K562 (cell line): ENCODE measurements around the gene TMEM117. TPM values are rescaled to one million over a fixed set of nuclear protein-coding genes. Genes with fewer than 3 reads are reported as not detected.
"Not testable (repeated sequence)": the region's sequence is repeated elsewhere in the genome, so short reads cannot be mapped to it uniquely, and the experiment has no call there.

Source experiments
- ATAC-seq: fragments of 200-7000 bp; cut with Tn5 transposase; 3 replicates; pipeline ENCODE4 v1.9.1; 2020; ENCODE audit warnings: moderate library complexity
- BruUV-seq: library from RNA; stranded (reverse); fragments of 400-500 nt; replicated peaks from 2 replicates; lab custom pipeline; 2021; lab: Mats Ljungman, UMichigan
- CTCF ChIA-PET: fragments of 300-600 bp; formaldehyde crosslinking; extraction: SDS; loops from one replicate; lab custom pipeline; 2021; ENCODE audit warnings: low intra/inter-chr PET ratio; lab: Yijun Ruan, JAX
- POLR2A ChIA-PET: fragments of 300-600, 350-650 bp; sonication (Branson Sonifier 250); formaldehyde crosslinking; extraction: SDS; loops from one replicate; lab custom pipeline; 2021; ENCODE audit warnings: antibody characterized with exemption, inconsistent platforms; lab: Yijun Ruan, JAX
- DNase-seq, 4 experiments: peaks; one replicate each; pipeline versions ENCODE4 v3.0.0 to v3.0.0-alpha.2; 2011 to 2018; ENCODE audit warnings: low spot score in 3 of 4, mixed read lengths in 3 of 4; ENCODE audit errors: extremely low read depth in 1 of 4
- FAIRE-seq: peaks from 2 replicates; lab custom pipeline; 2011; peaks lifted over from hg19 to GRCh38; lab: Jason Lieb, UNC
- H2AFZ ChIP-seq: 2 replicates; pipeline ENCODE4 v1.6.0; 2011; ENCODE audit warnings: low read depth, low read length, control low read depth, inconsistent platforms
- H3K27ac ChIP-seq: fragments of 200-600 bp; 3 replicates; pipeline ENCODE4 v1.8.0; 2011; ENCODE audit warnings: low read depth, mild to moderate bottlenecking, control low read depth, inconsistent platforms, low read length, moderate library complexity, mixed read lengths; ENCODE audit errors: extremely low read depth
- H3K27me3 ChIP-seq, 2 experiments: fragments of 300-600 bp in 1 of 2; 2 replicates in 1 of 2; 3 replicates in 1 of 2; pipeline versions ENCODE4 v1.6.0 to v1.8.0; 2011; ENCODE audit warnings: inconsistent platforms in 2 of 2, low read length in 2 of 2, mild to moderate bottlenecking in 1 of 2, mixed read lengths in 1 of 2, moderate library complexity in 1 of 2; ENCODE audit not compliant: control insufficient read depth in 2 of 2, insufficient read depth in 2 of 2
- H3K36me3 ChIP-seq: fragments of 300-600 bp; 3 replicates; pipeline ENCODE4 v1.8.0; 2011; ENCODE audit warnings: mild to moderate bottlenecking, low read length, inconsistent platforms; ENCODE audit not compliant: control insufficient read depth, insufficient read depth
- H3K4me1 ChIP-seq, 2 experiments: fragments of 200-600 bp in 1 of 2; replicated peaks in 1 of 2; 2 replicates in 1 of 2; 3 replicates in 1 of 2; pipeline versions ENCODE4 v1.5.1 to v1.8.0; 2011; ENCODE audit warnings: inconsistent platforms in 2 of 2, low read length in 2 of 2, mild to moderate bottlenecking in 1 of 2, mixed read lengths in 1 of 2, moderate library complexity in 1 of 2; ENCODE audit not compliant: control insufficient read depth in 2 of 2, insufficient read depth in 2 of 2
- H3K4me2 ChIP-seq: 2 replicates; pipeline ENCODE4 v1.6.1; 2011; ENCODE audit warnings: low read length, control low read depth, inconsistent platforms, mixed read lengths; ENCODE audit not compliant: insufficient read depth
- H3K4me3 ChIP-seq: fragments of 200-600 bp; sonication (generic), shearing (Covaris generic); 2 replicates; pipeline ENCODE4 v1.5.1; 2016; ENCODE audit warnings: control low read depth, inconsistent platforms
- H3K79me2 ChIP-seq: fragments of 200-600 bp; 3 replicates; pipeline ENCODE4 v1.8.0; 2011; ENCODE audit warnings: low read length, inconsistent platforms; ENCODE audit not compliant: control insufficient read depth, insufficient read depth
- H3K9ac ChIP-seq, 2 experiments: 2 replicates each; pipeline versions ENCODE4 v1.6.0 to v1.6.1; 2011; ENCODE audit warnings: low read depth in 2 of 2, low read length in 2 of 2, control low read depth in 1 of 2, inconsistent platforms in 1 of 2, mild to moderate bottlenecking in 1 of 2, mixed read lengths in 1 of 2; ENCODE audit not compliant: insufficient read depth in 1 of 2
- H3K9me1 ChIP-seq: one replicate; pipeline ENCODE4 v1.6.0; 2011; ENCODE audit warnings: inconsistent platforms, mild to moderate bottlenecking, low read length, moderate library complexity; ENCODE audit not compliant: control insufficient read depth, insufficient read depth
- H3K9me3 ChIP-seq: replicated peaks from 2 replicates; pipeline ENCODE4 v1.5.1; 2011; ENCODE audit warnings: low read depth, low read length, inconsistent platforms; ENCODE audit not compliant: control insufficient read depth, insufficient read depth
- H4K20me1 ChIP-seq: replicated peaks from 2 replicates; pipeline ENCODE4 v1.6.1; 2011; ENCODE audit warnings: low read length, inconsistent platforms, mixed read lengths; ENCODE audit not compliant: control insufficient read depth, insufficient read depth
- BHLHE40 ChIP-seq: IDR thresholded peaks from 2 replicates; pipeline ENCODE4 v1.6.1; 2011; ENCODE audit warnings: low read length, improper control_type of control experiment
- DEAF1 ChIP-seq: fragments of 450-650 bp; formaldehyde crosslinking; IDR thresholded peaks from 2 replicates; pipeline ENCODE4 v1.4.0; 2020; ENCODE audit warnings: mild to moderate bottlenecking, moderate library complexity
- HLTF ChIP-seq: fragments of 450-650 bp; IDR thresholded peaks from 2 replicates; pipeline ENCODE4 v1.6.1; 2016
- RBM15 ChIP-seq: fragments of 200-400 bp; formaldehyde crosslinking; IDR thresholded peaks from 2 replicates; pipeline ENCODE4 v1.6.1; 2018; ENCODE audit warnings: mild to moderate bottlenecking, low read length, moderate library complexity; ENCODE audit not compliant: insufficient read depth
- RFX5 ChIP-seq: IDR thresholded peaks from 2 replicates; pipeline ENCODE4 v1.6.1; 2011; ENCODE audit warnings: low read depth, mild to moderate bottlenecking, improper control_type of control experiment, low read length
- SMAD1 ChIP-seq: fragments of 150-350 bp; IDR thresholded peaks from 2 replicates; pipeline ENCODE4 v1.6.1; 2014; ENCODE audit warnings: low read length, low read depth; ENCODE audit not compliant: partially characterized antibody
- STAT5A ChIP-seq: IDR thresholded peaks from 2 replicates; pipeline ENCODE4 v1.6.1; 2012; ENCODE audit warnings: low read length, inconsistent platforms, borderline replicate concordance
- TEAD4 ChIP-seq, 2 experiments: sonication (generic) in 1 of 2; formaldehyde crosslinking in 1 of 2; IDR thresholded peaks; 2 replicates each; pipeline versions ENCODE4 v1.6.1 to v1.8.0; 2012 to 2022; ENCODE audit warnings: borderline replicate concordance in 1 of 2, inconsistent platforms in 1 of 2, low read length in 1 of 2, mild to moderate bottlenecking in 1 of 2, missing genetic modification reagents in 1 of 2
- U2AF1 ChIP-seq: fragments of 200-400 bp; formaldehyde crosslinking; optimal IDR thresholded peaks from 2 replicates; pipeline ENCODE3; 2017; ENCODE audit warnings: mild to moderate bottlenecking, low read depth, low read length, moderate library complexity
- in situ Hi-C: fragments of 300-500 bp; cut with MboI; formaldehyde crosslinking; loops from 4 replicates; pipeline ENCODE4 v1.15.0; 2018; ENCODE audit warnings: inconsistent platforms, mixed read lengths
- intact Hi-C: fragments of 100-400 bp; cut with micrococcal nuclease; formaldehyde crosslinking; loops from 2 replicates; pipeline ENCODE4 v1.14.2; 2022
- polyA plus RNA-seq, 8 experiments: library from polyadenylated mRNA; depleted of rRNA in 4 of 8; stranded (reverse) in 5 of 8; unstranded in 3 of 8; fragments of >200 nt; fragmentation: Nextera tagmentation in 2 of 8; fragmentation: Illumina TruSeq in 1 of 8; extraction: Ambion mirVana in 2 of 8; extraction: Trizol in 1 of 8; gene quantifications; 2 replicates each; pipeline versions ENCODE4 v1.2.1 to v1.2.3, GENCODE V29; 2011 to 2014; ENCODE audit warnings: inconsistent platforms in 1 of 8, missing spikeins in 1 of 8
- total RNA-seq, 7 experiments: library from RNA; depleted of rRNA in 6 of 7; stranded (reverse); fragments of >200 nt in 6 of 7; fragmentation: Illumina TruSeq in 2 of 7; extraction: Trizol in 2 of 7; gene quantifications; 2 replicates each; pipeline versions ENCODE4 v1.2.1 to v1.2.3, GENCODE V29; 2011 to 2021; ENCODE audit warnings: low replicate concordance in 1 of 7
- TF ChIP-seq, protein P1 (sequence below), 2 experiments: fragments of 250-450 bp in 1 of 2; fragments of 450-650 bp in 1 of 2; sonication (Bioruptor Pico) in 1 of 2; IDR thresholded peaks; 2 replicates each; pipeline versions ENCODE4 v1.6.1 to v1.8.0; 2016 to 2021; ENCODE audit warnings: mild to moderate bottlenecking in 2 of 2, moderate library complexity in 2 of 2, missing compliant biosample characterization in 1 of 2, missing genetic modification characterization in 1 of 2
- TF ChIP-seq, protein P2 (sequence below): sonication (generic); formaldehyde crosslinking; IDR thresholded peaks from 2 replicates; pipeline ENCODE4 v1.8.0; 2022; ENCODE audit warnings: missing genetic modification reagents, mild to moderate bottlenecking, borderline replicate concordance

Gene TMEM117
- total and polyA plus RNA-seq, 9 of the 15 experiments (the other 6 are each of a cell fraction or from before 2014, with no cell fraction given), result 0.31 to 2.8 (median 1.0) TPM

GRCh38 chr12:44377443-44378187, 541.7 kb downstream of the TMEM117 start (continued):
- TF ChIP-seq TEAD4 (IDR thresholded peaks at IDR 0.05; ENCODE audit: low read length) (no peak), TEAD4 (CRISPR knock-in tag; IDR thresholded peaks at IDR 0.05; ENCODE audit: borderline replicate concordance) (no peak), SMAD1 (no peak), STAT5A (no peak), U2AF1 (no peak), HLTF (no peak), DEAF1 (no peak), BHLHE40 (no peak), RFX5 (no peak), RBM15 (no peak)
- TF ChIP-seq, protein P1, sequence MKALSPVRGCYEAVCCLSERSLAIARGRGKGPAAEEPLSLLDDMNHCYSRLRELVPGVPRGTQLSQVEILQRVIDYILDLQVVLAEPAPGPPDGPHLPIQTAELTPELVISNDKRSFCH (CRISPR knock-in tag; IDR thresholded peaks at IDR 0.05), result no peak
- TF ChIP-seq, protein P1 (tag; IDR thresholded peaks at IDR 0.05), result no peak
- TF ChIP-seq, protein P2, sequence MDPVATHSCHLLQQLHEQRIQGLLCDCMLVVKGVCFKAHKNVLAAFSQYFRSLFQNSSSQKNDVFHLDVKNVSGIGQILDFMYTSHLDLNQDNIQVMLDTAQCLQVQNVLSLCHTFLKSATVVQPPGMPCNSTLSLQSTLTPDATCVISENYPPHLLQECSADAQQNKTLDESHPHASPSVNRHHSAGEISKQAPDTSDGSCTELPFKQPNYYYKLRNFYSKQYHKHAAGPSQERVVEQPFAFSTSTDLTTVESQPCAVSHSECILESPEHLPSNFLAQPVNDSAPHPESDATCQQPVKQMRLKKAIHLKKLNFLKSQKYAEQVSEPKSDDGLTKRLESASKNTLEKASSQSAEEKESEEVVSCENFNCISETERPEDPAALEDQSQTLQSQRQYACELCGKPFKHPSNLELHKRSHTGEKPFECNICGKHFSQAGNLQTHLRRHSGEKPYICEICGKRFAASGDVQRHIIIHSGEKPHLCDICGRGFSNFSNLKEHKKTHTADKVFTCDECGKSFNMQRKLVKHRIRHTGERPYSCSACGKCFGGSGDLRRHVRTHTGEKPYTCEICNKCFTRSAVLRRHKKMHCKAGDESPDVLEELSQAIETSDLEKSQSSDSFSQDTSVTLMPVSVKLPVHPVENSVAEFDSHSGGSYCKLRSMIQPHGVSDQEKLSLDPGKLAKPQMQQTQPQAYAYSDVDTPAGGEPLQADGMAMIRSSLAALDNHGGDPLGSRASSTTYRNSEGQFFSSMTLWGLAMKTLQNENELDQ, result no peak
- TF ChIP-seq, all 486 proteins: peak for 0

DNA sequence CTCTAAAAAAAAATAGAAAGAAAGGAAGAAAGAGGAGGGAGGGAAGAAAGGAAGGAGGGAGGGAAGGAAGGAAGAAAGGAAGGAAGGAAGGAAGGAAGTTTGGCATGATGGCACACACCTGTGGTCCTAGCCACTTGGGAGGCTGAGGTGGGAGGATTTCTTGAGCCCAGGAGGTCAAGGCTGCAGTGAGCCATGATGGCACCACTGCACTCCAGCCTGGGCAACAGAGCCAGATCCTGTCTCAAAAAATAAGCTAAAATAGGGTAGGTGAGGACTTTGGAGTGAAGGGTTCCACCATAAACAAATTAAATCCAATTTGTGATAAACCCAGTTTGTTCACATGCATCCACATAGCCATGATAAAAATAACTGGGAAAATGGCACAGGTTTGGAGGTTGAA, 543.2 kb downstream of the TMEM117 start:
- H3K9ac ChIP-seq, H3K4me3 ChIP-seq, BruUV-seq, H4K20me1 ChIP-seq, H3K9me3 ChIP-seq, CTCF ChIA-PET, H3K27ac ChIP-seq, H2AFZ ChIP-seq, intact Hi-C loops, H3K79me2 ChIP-seq, H3K9me1 ChIP-seq, H3K4me1 ChIP-seq, FAIRE-seq, ATAC-seq, POLR2A ChIA-PET, H3K27me3 ChIP-seq, DNase-seq, H3K4me2 ChIP-seq, in situ Hi-C loops, H3K36me3 ChIP-seq: not testable (repeated sequence)
